Activated naive CD4-positive, alpha-beta T cell treated with anti-CD3 and anti-CD28 coated beads for 36 hours (primary cell): ENCODE data around the gene ANO7. TPM values are rescaled to one million over a fixed set of nuclear protein-coding genes. Genes with fewer than 3 reads are reported as not detected.

Experiments
- CTCF ChIA-PET: fragments of 350-600 bp; sonication (Branson Sonifier 250); formaldehyde crosslinking; loops from one replicate; lab custom pipeline; 2021; ENCODE audit warnings: antibody characterized with exemption; lab: Charles Lee
- DNase-seq: peaks from one replicate; pipeline ENCODE4 v3.0.0-alpha.2; 2020
- H3K27ac Mint-ChIP-seq: one replicate; pipeline ENCODE4 v1.8.0; 2021; ENCODE audit warnings: mild to moderate bottlenecking, mixed read lengths
- H3K27me3 Mint-ChIP-seq: one replicate; pipeline ENCODE4 v1.8.0; 2021; ENCODE audit warnings: low read depth, mixed read lengths
- H3K36me3 Mint-ChIP-seq: one replicate; pipeline ENCODE4 v1.8.0; 2021; ENCODE audit warnings: low read depth, mixed read lengths
- H3K4me1 Mint-ChIP-seq: one replicate; pipeline ENCODE4 v1.8.0; 2021; ENCODE audit warnings: low read depth, mixed read lengths
- H3K4me3 Mint-ChIP-seq: one replicate; pipeline ENCODE4 v1.8.0; 2021; ENCODE audit warnings: mild to moderate bottlenecking, moderate library complexity, mixed read lengths
- H3K9me3 Mint-ChIP-seq: one replicate; pipeline ENCODE4 v1.8.0; 2021; ENCODE audit warnings: mixed read lengths
- intact Hi-C: fragments of 100-400 bp; cut with micrococcal nuclease; formaldehyde crosslinking; loops from one replicate; pipeline ENCODE4 v1.15.1; 2023
- total RNA-seq, 2 experiments: library from RNA; stranded (reverse); gene quantifications; one replicate each; pipeline ENCODE4 v1.2.3, GENCODE V29; 2021

Gene ANO7
- total RNA-seq, 2 experiments from 2014 or later: 0.57 TPM

DNA sequence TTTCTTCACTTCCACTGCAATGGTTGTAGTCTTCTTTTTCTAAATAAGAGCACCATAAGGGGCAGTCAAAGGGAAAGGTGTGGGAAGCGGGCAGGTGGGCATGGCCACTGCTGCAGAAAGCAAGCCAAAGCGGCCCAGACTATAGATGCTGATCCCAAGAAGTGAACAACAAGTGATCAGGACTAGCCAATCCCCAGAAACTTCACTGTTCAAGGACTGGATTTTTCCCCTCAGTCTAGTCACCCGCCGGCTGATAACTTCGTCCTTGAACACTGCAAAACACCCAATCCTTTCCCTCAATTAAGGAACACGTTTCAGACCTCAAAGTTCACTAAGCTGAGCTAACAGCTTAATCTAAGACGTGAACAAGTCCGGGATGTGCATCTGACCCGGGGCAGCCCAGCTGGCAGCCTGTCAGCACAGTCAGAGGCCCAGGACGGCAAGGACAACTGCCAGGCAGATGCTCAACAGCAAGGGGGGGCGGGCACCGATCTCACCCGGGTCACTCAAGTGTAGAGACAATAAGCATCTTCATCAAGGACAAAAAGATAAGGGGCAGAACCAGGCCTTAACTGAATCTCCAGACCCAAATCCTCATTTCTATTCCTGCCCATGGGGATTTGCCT lies 67.2 kb downstream of the ANO7 start:
- CTCF ChIA-PET: no interaction called here
- Mint-ChIP-seq H3K27ac (no peak overlapping the region), H3K9me3 (no peaks in the 10 kb centered on the region)

DNA sequence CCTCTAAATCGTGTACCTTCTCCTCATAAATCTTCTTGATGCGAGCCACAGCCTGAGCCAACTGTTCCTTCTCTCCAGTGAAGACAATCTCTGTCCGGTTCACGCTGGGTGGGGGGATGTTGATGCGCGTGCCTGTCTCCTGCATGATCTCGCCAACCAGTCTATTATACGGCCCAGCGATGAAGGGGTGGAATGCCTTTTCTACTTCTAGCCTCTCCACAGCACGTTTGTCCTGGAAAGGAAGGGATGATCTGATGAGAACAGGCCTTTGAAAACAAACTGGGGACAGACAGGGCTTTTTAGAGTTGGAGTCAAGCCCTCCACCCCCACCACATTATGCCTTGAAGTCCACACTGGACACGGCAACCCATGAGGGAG lies 67.7 kb downstream of the ANO7 start:
- Mint-ChIP-seq H3K4me1 (peaks cover 3% of the 10 kb centered on the region), H3K36me3 (peaks cover 52% of the 10 kb centered on the region)
- no peak for DNase-seq

More for the DNA sequence above, 67.2 kb downstream of the ANO7 start:
- Mint-ChIP-seq H3K4me3 (no peak overlapping the region), H3K36me3 (peaks cover 50% of the 10 kb centered on the region), H3K27me3 (no peaks in the 10 kb centered on the region), H3K4me1 (peaks cover 3% of the 10 kb centered on the region)
- no peak for DNase-seq
- intact Hi-C loops: no loop called here

DNA sequence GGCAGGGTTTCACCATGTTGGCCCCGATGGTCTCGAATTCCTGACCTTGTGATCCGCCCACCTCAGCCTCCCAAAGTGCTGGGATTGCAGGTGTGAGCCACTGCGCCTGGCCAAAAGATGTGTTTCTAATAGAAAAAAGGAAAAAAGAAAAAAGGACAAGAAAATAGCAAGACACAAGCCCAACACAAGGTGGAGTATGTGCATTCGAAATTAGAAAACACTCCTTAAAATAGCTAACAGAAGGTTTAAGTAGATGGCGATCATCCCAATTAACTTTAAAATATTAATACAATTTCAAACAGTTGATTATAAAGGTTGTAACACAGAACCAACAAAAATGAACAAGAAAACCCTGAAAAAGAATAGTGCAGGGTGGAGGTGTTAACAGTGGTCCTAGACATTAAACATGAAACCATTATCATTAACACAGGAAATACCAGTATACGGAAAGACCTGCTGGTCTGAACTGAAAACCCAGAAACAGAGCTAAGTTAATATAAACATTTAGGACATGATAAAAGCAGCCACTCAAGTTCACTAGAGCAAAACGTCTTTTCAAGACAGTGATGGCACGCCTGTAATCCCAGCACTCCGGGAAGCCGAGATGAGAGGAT lies 69.0 kb downstream of the ANO7 start:
- Mint-ChIP-seq H3K27me3 (no peaks in the 10 kb centered on the region), H3K4me1 (peaks cover 3% of the 10 kb centered on the region), H3K4me3 (no peak overlapping the region), H3K36me3 (peaks cover 51% of the 10 kb centered on the region), H3K9me3 (no peaks in the 10 kb centered on the region), H3K27ac (no peak overlapping the region)
- CTCF ChIA-PET: interaction anchor here (0.9 kb wide), 1 partner anchor 395 kb away, joined by 3 read pairs; no protein-coding TSS in a partner anchor
- no peak for DNase-seq
- intact Hi-C loops: no loop called here

More for the DNA sequence above, 67.7 kb downstream of the ANO7 start:
- H3K27me3 Mint-ChIP-seq: no peaks in the 10 kb centered on the region
- intact Hi-C loops: no loop called here
- H3K27ac Mint-ChIP-seq: no peak overlapping the region
- CTCF ChIA-PET: no interaction called here
- H3K4me3 Mint-ChIP-seq: no peak overlapping the region
- H3K9me3 Mint-ChIP-seq: no peaks in the 10 kb centered on the region

DNA sequence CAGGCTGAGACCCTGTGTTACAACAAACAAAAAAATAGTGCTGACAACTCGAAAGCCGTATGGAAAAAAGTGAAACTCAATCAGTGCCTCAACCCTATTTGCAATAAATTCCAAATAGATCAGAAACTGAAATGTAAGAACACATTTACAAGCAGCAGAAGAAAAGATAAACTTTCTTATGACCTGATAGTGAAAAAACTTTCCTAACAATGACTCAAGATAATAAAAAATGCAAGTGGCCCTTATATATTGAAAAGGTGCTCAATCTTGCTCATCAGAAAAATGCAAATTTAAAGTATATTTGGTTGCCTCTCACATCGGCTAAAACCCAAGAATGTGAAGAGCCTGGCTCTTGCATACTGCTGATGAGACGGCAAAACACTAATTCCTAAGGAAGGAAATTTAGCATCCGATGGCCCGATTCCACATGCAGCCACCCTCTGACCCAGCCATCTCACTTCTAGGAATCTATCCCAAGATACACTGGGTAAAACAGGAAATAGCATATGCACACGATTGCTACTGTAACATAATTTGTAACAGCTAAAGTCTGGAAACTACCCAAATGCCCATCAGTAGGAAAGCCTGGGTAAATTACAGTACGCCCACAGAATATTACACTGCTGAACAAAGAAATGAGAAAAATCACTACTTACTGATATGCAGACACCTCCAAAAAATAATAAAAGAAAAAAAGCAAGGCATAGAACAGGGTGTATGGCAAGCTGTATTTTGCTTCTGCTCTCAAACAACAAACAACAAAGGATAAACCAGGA lies 70.2 kb downstream of the ANO7 start:
- intact Hi-C loops: no loop called here
- CTCF ChIA-PET: no interaction called here

DNA sequence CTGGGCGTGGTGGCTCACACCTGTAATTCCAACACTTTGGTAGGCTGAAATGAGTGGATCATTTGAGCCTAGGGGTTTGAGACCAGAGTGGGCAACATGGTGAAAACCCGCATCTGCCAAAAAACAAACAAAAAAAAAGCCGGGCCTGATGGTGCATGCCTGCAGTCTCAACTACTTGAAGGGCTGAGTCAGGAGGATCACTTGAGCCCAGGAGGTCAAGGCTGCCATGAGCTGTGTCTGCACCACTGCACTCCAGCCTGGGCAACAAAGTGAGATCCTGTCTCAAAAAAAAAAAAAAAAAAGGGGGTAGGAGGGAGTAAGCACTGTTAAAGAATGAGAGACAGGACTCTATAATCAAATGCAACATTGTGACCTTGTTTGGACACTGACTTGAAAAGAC lies 72.4 kb downstream of the ANO7 start:
- CTCF ChIA-PET: no interaction called here
- Mint-ChIP-seq H3K4me3 (no peak overlapping the region), H3K36me3 (peaks cover 44% of the 10 kb centered on the region), H3K4me1 (peaks cover 3% of the 10 kb centered on the region), H3K9me3 (no peaks in the 10 kb centered on the region), H3K27ac (no peak overlapping the region), H3K27me3 (no peaks in the 10 kb centered on the region)
- intact Hi-C loops: no loop called here
- no peak for DNase-seq

More for the DNA sequence above, 70.2 kb downstream of the ANO7 start:
- H3K4me3 Mint-ChIP-seq: no peak overlapping the region
- no peaks in the 10 kb centered on the region for H3K9me3 Mint-ChIP-seq
- no peak overlapping the region for H3K27ac Mint-ChIP-seq
- peaks cover 3% of the 10 kb centered on the region for H3K4me1 Mint-ChIP-seq
- H3K27me3 Mint-ChIP-seq: no peaks in the 10 kb centered on the region
- peaks cover 50% of the 10 kb centered on the region for H3K36me3 Mint-ChIP-seq
- no peak for DNase-seq

DNA sequence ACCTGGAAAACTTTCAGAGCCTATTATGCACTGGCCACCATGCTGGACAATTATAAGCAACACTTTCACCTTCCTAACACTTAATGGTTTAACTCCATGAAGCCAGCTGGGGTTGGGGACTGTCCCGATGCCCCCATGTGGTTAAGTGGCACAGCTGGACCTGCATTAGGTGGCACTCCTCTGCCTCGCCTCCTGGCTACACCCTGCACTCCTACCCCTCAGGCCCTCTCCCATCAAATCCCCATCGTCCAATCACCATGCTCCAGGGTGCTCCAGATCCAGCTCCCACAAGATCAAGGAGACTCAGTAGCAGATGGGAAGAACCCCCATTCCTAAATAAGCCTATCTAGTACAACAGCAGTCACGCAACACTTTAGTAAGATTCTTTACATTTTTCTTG lies 73.2 kb downstream of the ANO7 start:
- H3K4me3 Mint-ChIP-seq: no peak overlapping the region
- H3K27me3 Mint-ChIP-seq: no peaks in the 10 kb centered on the region
- H3K36me3 Mint-ChIP-seq: peaks cover 41% of the 10 kb centered on the region
- H3K9me3 Mint-ChIP-seq: no peaks in the 10 kb centered on the region
- no peak for DNase-seq
- intact Hi-C loops: no loop called here
- H3K27ac Mint-ChIP-seq: no peak overlapping the region
- peaks cover 3% of the 10 kb centered on the region for H3K4me1 Mint-ChIP-seq
- CTCF ChIA-PET: no interaction called here

DNA sequence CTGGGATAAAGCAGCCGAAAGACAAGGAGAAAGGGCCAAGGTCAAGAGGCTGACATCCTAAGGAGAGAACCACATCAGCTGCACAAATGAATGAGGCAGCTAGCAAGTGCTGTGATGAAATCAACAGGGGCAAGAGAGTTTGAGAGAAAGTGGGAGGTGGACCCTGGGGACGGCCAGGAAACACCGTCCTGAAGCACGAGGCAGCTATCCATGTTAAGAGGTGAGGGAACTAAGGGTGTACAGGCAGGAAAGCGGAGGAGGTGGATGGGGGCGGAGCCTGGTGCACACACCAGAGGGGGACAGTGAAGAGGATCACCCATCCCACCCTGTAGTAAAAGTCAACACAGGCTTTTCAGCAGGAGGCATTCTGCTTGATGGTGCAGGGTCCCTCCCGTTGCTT lies 74.6 kb downstream of the ANO7 start:
- Mint-ChIP-seq H3K4me1 (peaks cover 3% of the 10 kb centered on the region), H3K36me3 (peaks cover 36% of the 10 kb centered on the region), H3K27me3 (no peaks in the 10 kb centered on the region), H3K9me3 (no peaks in the 10 kb centered on the region), H3K4me3 (no peak overlapping the region), H3K27ac (no peak overlapping the region)
- CTCF ChIA-PET: no interaction called here
- no peak for DNase-seq
- intact Hi-C loops: no loop called here

DNA sequence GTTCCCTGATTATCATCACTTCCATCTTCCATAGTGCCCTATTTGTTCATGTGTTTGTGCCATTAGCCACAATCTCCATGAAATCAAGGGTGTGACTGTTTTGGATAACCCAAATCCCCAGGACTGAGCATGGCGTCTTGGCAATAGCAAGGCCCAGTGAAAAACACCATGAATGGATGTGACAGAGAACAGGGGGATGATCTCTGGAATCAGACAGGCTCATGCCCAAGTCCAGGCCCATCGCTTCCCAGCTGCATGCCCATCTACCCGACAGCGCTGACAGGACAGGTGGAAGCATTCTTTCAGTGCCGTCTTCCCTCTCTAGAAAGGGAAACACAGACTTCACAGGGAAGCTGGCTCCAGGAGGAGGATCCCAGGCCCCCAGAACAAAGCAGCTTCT lies 77.0 kb downstream of the ANO7 start:
- CTCF ChIA-PET: no interaction called here
- no peak for DNase-seq
- no peak overlapping the region for H3K27ac Mint-ChIP-seq
- no peaks in the 10 kb centered on the region for H3K9me3 Mint-ChIP-seq
- peaks cover 7% of the 10 kb centered on the region for H3K4me1 Mint-ChIP-seq
- H3K27me3 Mint-ChIP-seq: no peaks in the 10 kb centered on the region
- H3K36me3 Mint-ChIP-seq: peaks cover 28% of the 10 kb centered on the region
- no peak overlapping the region for H3K4me3 Mint-ChIP-seq
- intact Hi-C loops: no loop called here

DNA sequence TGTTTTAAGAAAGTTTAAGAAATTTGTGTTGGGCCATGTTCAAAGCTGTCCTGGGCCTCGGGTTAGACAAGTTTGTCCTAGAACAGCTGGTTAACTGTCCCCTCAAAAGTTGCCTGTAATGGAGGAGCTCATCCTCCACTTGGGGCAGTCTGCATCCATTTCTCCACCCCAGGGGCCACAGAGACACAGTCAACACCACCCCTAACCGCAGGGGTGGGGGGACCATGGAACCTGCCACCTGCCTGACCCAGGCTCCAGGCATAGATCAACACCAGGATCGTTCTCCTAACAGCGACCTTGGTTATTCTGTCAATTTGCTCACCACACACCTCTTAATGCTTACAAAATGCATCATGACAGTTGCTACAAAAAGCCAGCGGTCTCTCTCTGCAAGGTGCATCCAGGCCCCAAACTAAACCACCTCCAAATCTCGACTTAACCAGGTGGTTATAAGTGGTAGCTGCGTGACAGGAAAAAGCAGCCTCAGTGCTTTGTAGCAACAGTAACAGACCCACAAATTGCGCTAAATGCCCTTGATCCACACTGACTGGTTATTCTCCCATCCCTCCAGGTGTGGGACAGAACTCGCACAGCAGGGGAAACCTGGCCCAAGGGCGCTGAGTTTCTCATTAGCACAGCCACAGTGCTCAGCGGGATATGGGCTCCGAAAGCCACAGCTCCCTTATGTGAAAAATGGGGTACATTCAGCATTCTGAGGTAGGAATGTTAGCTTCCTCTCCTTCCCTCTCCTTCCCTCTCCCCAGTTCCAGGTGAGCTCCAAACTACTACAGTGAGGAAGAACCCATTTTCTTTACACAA lies 79.0 kb downstream of the ANO7 start:
- no peak overlapping the region for H3K27ac Mint-ChIP-seq
- H3K4me3 Mint-ChIP-seq: no peak overlapping the region
- peaks cover 18% of the 10 kb centered on the region for H3K36me3 Mint-ChIP-seq
- DNase-seq: no peak
- CTCF ChIA-PET: no interaction called here
- H3K4me1 Mint-ChIP-seq: peaks cover 21% of the 10 kb centered on the region
- no peaks in the 10 kb centered on the region for H3K9me3 Mint-ChIP-seq
- intact Hi-C loops: no loop called here
- no peaks in the 10 kb centered on the region for H3K27me3 Mint-ChIP-seq

DNA sequence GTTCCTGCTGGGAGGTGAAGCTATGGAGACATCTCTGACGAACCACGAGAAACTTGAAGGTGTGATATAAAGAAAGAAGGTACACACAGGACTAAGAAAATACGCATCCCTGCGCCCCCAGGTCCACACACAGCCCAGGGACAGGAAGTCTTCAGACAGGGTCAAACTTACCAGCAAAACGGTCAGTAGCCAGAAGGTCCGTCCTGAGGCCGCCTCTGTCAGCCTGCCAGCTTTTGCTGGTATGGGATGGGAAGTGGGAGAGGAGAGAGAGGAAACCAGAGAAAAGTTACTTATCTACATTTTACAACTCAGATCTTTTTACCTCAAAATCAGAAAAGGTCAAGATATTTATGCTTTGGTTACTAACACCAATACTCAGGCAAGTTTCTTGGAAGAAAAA lies 79.8 kb downstream of the ANO7 start:
- Mint-ChIP-seq H3K27ac (no peak overlapping the region), H3K27me3 (no peaks in the 10 kb centered on the region), H3K4me1 (peaks cover 25% of the 10 kb centered on the region), H3K4me3 (no peak overlapping the region), H3K36me3 (peaks cover 10% of the 10 kb centered on the region), H3K9me3 (no peaks in the 10 kb centered on the region)
- intact Hi-C loops: no loop called here
- DNase-seq: no peak
- CTCF ChIA-PET: no interaction called here

DNA sequence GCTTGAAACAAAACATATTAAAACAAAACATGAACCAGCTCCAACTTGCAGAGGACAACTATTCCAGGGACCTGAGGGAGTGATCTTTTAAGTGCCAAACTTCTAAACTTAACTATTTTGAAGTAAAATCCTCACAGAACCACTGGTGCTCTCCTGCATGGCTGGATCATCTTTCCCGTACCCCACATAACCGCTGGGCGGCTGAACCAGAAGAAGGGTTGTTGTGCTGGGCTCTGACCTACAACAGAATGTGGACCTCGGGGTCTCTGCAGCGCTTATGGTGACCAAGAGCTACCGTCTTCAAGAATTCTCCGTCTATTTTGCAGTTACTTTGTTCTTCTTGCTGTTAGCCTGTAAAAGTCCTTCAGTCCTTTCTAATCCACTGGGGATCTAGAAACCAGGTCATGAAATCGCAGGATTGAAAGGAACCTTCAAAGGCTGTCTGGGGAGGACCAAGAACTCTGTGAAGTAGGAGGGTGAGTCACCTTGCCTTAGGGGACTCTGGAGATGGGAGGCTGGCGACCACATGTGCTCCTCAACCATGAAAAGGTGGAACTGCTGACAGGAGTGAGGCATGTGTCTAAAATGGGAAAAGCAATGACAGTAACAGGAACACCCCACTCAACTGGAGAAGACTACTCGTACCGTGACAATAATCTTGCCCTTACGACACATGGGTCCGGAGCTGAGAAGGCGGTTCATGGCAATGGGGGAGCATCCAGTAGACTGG lies 80.4 kb downstream of the ANO7 start:
- DNase-seq: no peak
- Mint-ChIP-seq H3K27me3 (no peaks in the 10 kb centered on the region), H3K36me3 (peaks cover 10% of the 10 kb centered on the region), H3K4me1 (peaks cover 30% of the 10 kb centered on the region), H3K4me3 (no peak overlapping the region), H3K9me3 (no peaks in the 10 kb centered on the region), H3K27ac (no peak overlapping the region)
- intact Hi-C loops: no loop called here
- CTCF ChIA-PET: interaction anchor here (0.8 kb wide), 1 partner anchor 23 kb away, joined by 3 read pairs; no protein-coding TSS in a partner anchor
